HG03039 (cell line): ENCODE measurements around the gene CANX.

Experiments
- ATAC-seq: cut with Tn5 transposase; IDR thresholded peaks from one replicate; pipeline ENCODE4 v1.9.1; 2021; ENCODE audit warnings: mild to moderate bottlenecking, moderate library complexity; ENCODE audit not compliant: unreplicated experiment

CANX gene

DNA sequence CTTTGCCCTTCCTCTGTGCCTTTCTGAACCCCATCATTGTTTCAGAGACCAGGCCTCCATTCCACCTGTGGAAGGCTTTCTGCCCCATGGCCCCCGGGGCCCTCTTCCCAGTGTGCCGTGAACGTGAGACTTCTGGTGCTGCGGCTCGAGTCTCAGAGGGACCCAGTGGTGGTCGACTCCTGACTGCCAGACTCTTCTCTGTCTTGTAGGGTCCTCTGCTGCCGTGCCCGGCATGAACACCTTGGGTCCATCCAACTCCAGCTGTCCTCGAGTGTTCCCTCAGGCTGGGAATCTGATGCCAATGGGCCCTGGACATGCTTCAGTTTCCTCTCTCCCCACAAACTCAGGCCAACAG, 74.9 kb downstream of the CANX start:
- ATAC-seq = no peak

- no peak for ATAC-seq
Observed at GRCh38 chr5:179774442-179774841, 75.7 kb downstream of the CANX start.

- ATAC-seq = no peak
Observed at GRCh38 chr5:179776411-179776938, 77.7 kb downstream of the CANX start.

DNA sequence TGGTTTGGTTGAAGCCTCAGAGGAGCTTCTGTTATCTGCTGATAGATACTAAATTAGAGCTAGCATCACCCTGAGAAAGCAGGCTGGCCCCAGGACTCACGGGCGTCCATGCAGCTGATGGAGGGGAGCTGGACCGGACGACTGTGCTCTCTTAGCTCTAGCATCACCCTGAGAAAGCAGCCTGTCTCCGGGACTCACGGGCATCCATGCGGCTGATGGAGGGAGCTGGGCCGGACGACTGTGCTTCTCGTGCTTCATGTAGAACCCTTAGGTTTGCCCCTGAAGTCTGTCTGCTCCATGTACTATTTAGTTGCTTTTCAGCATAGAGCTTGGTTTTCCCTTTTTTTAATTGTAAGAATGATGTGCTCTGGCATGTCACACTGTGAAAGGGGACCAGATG, 78.7 kb downstream of the CANX start:
- ATAC-seq = no peak

- no peak for ATAC-seq
Observed at GRCh38 chr5:179777909-179778308, 79.1 kb downstream of the CANX start.

DNA sequence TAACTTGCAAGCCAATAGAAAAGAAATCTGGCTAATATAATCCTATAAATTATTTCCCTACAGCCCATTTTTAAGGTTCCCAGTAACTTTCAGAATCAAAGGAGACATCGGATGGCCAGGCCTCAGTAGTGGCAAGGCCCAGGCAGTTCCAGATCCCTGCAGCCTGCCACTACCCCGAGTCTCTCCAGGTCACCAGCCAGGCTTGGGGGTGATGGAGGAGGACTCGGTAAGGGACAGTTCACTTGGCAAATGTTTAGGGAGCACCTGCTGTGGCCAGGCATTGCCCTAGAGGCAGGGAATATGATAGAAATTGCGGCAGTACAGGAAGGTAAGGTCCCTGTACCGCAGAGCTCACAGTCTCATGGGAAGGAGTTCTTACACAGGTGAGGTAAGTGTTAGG, 79.8 kb downstream of the CANX start:
- no peak for ATAC-seq

GRCh38 chr5:179779826-179780225, 81.1 kb downstream of the CANX start:
- no peak for ATAC-seq

DNA sequence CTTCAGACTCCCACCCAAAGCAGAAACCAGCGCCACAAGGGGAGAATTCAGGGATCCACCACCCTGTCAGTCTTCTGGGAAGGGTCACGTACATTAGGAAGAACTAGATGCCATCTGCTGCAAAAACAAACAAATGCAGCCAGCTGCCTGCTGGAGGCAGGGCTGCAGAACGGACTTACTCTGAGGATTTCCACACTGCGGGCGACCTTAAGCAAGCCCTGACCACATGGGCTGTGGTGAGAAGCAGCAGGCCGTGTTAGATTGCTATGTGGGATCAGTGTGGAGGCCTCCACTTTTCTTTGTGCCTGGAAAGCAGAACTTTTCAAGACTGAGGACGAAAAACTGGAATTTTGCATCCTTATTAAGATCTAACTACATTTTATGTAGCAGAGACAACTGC, 81.6 kb downstream of the CANX start:
- no peak for ATAC-seq
